ENCODE results near the gene PLAC8. TPM values are rescaled to one million over a fixed set of nuclear protein-coding genes. Genes with fewer than 3 reads are reported as not detected.

The PLAC8 gene
- total and polyA plus RNA-seq, 2 of the 4 experiments (the other 2 are of a cell fraction) = not detected

- DNase-seq (peak; percentile 3), ATAC-seq (ENCODE audit: low read depth) (peak; percentile 78)
- in situ Hi-C loops (cut with MboI; ENCODE audit: low sequenced_read_pairs) = no loop called here
- Histone ChIP-seq H3K23ac (ENCODE audit: low read depth, low read length) (peak overlapping the region; percentile 57; the same call in 1 of the 2 replicates), H3K79me1 (ENCODE audit: low read depth in 1 of 2, low read length in 2 of 2) (no peaks in the 10 kb centered on the region), H3K9ac (ENCODE audit: low read depth, low read length) (peak overlapping the region; percentile 64), H4K8ac (ENCODE audit: low read depth in 2 of 2, low read length in 2 of 2) (peak overlapping the region; percentile 30 to 90; a peak in 2 of 4 replicates), H3K36me3 (ENCODE audit: control insufficient read depth, insufficient read depth, low read length) (no peaks in the 10 kb centered on the region), H3K4me2 (ENCODE audit: low read depth, low read length) (peak overlapping the region; percentile 96), H3K27ac (ENCODE audit: insufficient read depth, low read length) (no peak overlapping the region; the same call in 1 of the 2 replicates), H2BK120ac (ENCODE audit: low read depth, low read length) (peak overlapping the region; percentile 87), H4K91ac (ENCODE audit: insufficient read depth, low read depth, low read length) (0 out of 2 replicates have a peak overlapping the region, but pooled peaks have one; percentile 50), H3K14ac (replicated peaks; ENCODE audit: low read depth, low read length) (peak overlapping the region; percentile 35; the same call in 1 of the 2 replicates), H2AK9ac (replicated peaks; ENCODE audit: low read depth, low read length, poor library complexity) (peak overlapping the region; percentile 45), H4K5ac (ENCODE audit: low read depth, low read length) (peak overlapping the region; percentile 10; the same call in 1 of the 2 replicates), H3K18ac (ENCODE audit: low read depth, low read length) (no peak overlapping the region), H2BK5ac (ENCODE audit: low read depth, low read length, poor library complexity, severe bottlenecking) (no peak overlapping the region), H3K4me3 (ENCODE audit: insufficient read depth, low read depth, low read length) (peak overlapping the region; percentile 59), H2AFZ (replicated peaks; ENCODE audit: low read length, poor library complexity) (peak overlapping the region; percentile 94), H4K20me1 (ENCODE audit: insufficient read depth, low read length) (no peaks in the 10 kb centered on the region), H3K9me3 (ENCODE audit: control insufficient read depth, insufficient read depth, low read length) (no peaks in the 10 kb centered on the region), H2BK20ac (ENCODE audit: low read depth, low read length) (no peak overlapping the region), H2BK15ac (ENCODE audit: low read depth, low read length) (0 out of 3 replicates have a peak overlapping the region, but pooled peaks have one; percentile 33), H3K27me3 (ENCODE audit: control insufficient read depth, insufficient read depth, low read length) (0 out of 2 replicates have a peak, but pooled peaks cover 1% of the 10 kb centered on the region), H2AK5ac (ENCODE audit: low read depth, low read length) (no peak overlapping the region), H3K56ac (ENCODE audit: extremely low read depth, insufficient read depth, low read length) (peak overlapping the region; percentile 16; the same call in 1 of the 2 replicates), H3K9me1 (ENCODE audit: insufficient read depth, low read length) (no peaks in the 10 kb centered on the region; the same call in 1 of the 2 replicates), H3K4me1 (ENCODE audit: control insufficient read depth, insufficient read depth, low read length) (peaks cover 1% of the 10 kb centered on the region; the same call in 1 of the 2 replicates), H3K4ac (ENCODE audit: low read depth, low read length) (no peak overlapping the region)
- WGBS, 2 experiments (ENCODE audit: extremely low coverage in 2 of 2, insufficient read length in 1 of 2) = 0% methylated on average over 2 of the region's 64 CpGs; no CpG with 5 or more reads in 1 of the 2 experiments
- dilution Hi-C loops (cut with HindIII; ENCODE audit: low sequenced_read_pairs, unreplicated experiment) = no loop called here
- intact Hi-C loops (cut with micrococcal nuclease) = loop anchor here (2.0 kb wide), 2 partner anchors 35 to 147 kb away; no protein-coding TSS in a partner anchor
- no TSS peak for BruUV-seq (replicated peaks)
- POLR2A ChIA-PET (ENCODE audit: unreplicated experiment) = interaction anchor here (1.1 kb wide), 1 partner anchor 142 kb away, joined by 3 read pairs; no protein-coding TSS in a partner anchor
- CTCF ChIA-PET = interaction anchor here (0.5 to 1.6 kb wide), 8 partner anchors 9 to 143 kb away, joined by 3 to 6 read pairs (median 4); no protein-coding TSS in a partner anchor
- TF ChIP-seq BHLHE40 (IDR thresholded peaks at IDR 0.05; ENCODE audit: low read depth, low read length) (no peak), USF2 (IDR thresholded peaks at IDR 0.05; ENCODE audit: low read depth, low read length) (no peak), MAZ (IDR thresholded peaks at IDR 0.05; ENCODE audit: borderline replicate concordance, low read depth, low read length) (no peak), SMC3 (IDR thresholded peaks at IDR 0.05; ENCODE audit: low read depth, low read length) (no peak), CEBPB (IDR thresholded peaks at IDR 0.05; ENCODE audit: low read depth, low read length) (no peak), CTCF (conservative IDR thresholded peaks at IDR 0.05; ENCODE audit: low read depth, low read length) (no peak), ELK1 (IDR thresholded peaks at IDR 0.05; ENCODE audit: borderline replicate concordance, low read depth, low read length) (no peak), FOS (IDR thresholded peaks at IDR 0.05; ENCODE audit: low read depth, low read length) (no peak), RFX5 (IDR thresholded peaks at IDR 0.05; ENCODE audit: low read depth, low read length) (no peak), POLR2A (IDR thresholded peaks at IDR 0.05; ENCODE audit: low read depth, low read length) (no peak), MXI1 (IDR thresholded peaks at IDR 0.05; ENCODE audit: borderline replicate concordance, low read depth, low read length) (no peak), RAD21 (IDR thresholded peaks at IDR 0.05; ENCODE audit: low read length) (no peak), CHD1 (IDR thresholded peaks at IDR 0.05; ENCODE audit: low read depth, low read length) (no peak)
These were observed 4.9 kb downstream of the PLAC8 start for GRCh38 chr4:83109480-83110222.

All from IMR-90 (cell line).